Liver (tissue), 9 donors: Measurements from ENCODE around the gene ERBB3. TPM values are rescaled to one million over a fixed set of nuclear protein-coding genes. Genes with fewer than 3 reads are reported as not detected.

ENCODE experiments used
- DNase-seq: peaks from one replicate; pipeline ENCODE4 v3.0.0-alpha.2; 2017; ENCODE audit warnings: low spot score
- H3K27ac ChIP-seq, 2 donors: one replicate each; pipeline ENCODE4 v1.7.0; 2013; ENCODE audit warnings: inconsistent platforms in 2 of 2, low read length in 2 of 2, control low read depth in 1 of 2, low read depth in 1 of 2, mild to moderate bottlenecking in 1 of 2
- H3K27me3 ChIP-seq, 4 donors: one replicate each; pipeline versions ENCODE4 v1.6.1 to v1.7.0; 2013; ENCODE audit warnings: low read length in 3 of 4, inconsistent platforms in 1 of 4, mild to moderate bottlenecking in 1 of 4, moderate library complexity in 1 of 4; ENCODE audit not compliant: control insufficient read depth in 4 of 4, insufficient read depth in 4 of 4
- H3K36me3 ChIP-seq, 4 donors: one replicate each; pipeline versions ENCODE4 v1.6.1 to v1.7.0; 2013; ENCODE audit warnings: low read length in 3 of 4, mild to moderate bottlenecking in 3 of 4, low read depth in 1 of 4, moderate library complexity in 1 of 4; ENCODE audit not compliant: control insufficient read depth in 4 of 4, insufficient read depth in 3 of 4
- H3K4me1 ChIP-seq, 4 donors: one replicate each; pipeline versions ENCODE4 v1.6.1 to v1.7.0; 2013; ENCODE audit warnings: low read length in 3 of 4, mild to moderate bottlenecking in 3 of 4, moderate library complexity in 1 of 4; ENCODE audit not compliant: control insufficient read depth in 4 of 4, insufficient read depth in 4 of 4
- H3K4me3 ChIP-seq, 3 donors: one replicate each; pipeline versions ENCODE4 v1.6.1 to v1.7.0; 2013; ENCODE audit warnings: low read length in 3 of 3, control low read depth in 1 of 3, low read depth in 1 of 3, mild to moderate bottlenecking in 1 of 3
- H3K9ac ChIP-seq, 2 donors: one replicate each; pipeline ENCODE4 v1.7.0; 2013; ENCODE audit warnings: low read length in 2 of 2, mild to moderate bottlenecking in 2 of 2, moderate library complexity in 2 of 2, control low read depth in 1 of 2, low read depth in 1 of 2
- H3K9me3 ChIP-seq, 4 donors: one replicate each; pipeline versions ENCODE4 v1.6.1 to v1.7.0; 2013; ENCODE audit warnings: low read length in 3 of 4; ENCODE audit not compliant: control insufficient read depth in 4 of 4
- EGR1 ChIP-seq, 2 donors: IDR thresholded peaks; 2 replicates each; pipeline ENCODE4 v1.6.1; 2016 to 2018; ENCODE audit warnings: antibody characterized with exemption in 2 of 2, low read depth in 2 of 2
- FOXA1 ChIP-seq: IDR thresholded peaks from 2 replicates; pipeline ENCODE4 v1.6.1; 2016; ENCODE audit warnings: antibody characterized with exemption
- FOXA2 ChIP-seq: IDR thresholded peaks from 2 replicates; pipeline ENCODE4 v1.6.1; 2016; ENCODE audit warnings: antibody characterized with exemption
- GABPA ChIP-seq, 2 donors: IDR thresholded peaks in 1 of 2; conservative IDR thresholded peaks in 1 of 2; 2 replicates each; pipeline ENCODE4 v1.6.1; 2016; ENCODE audit warnings: antibody characterized with exemption in 2 of 2, mild to moderate bottlenecking in 1 of 2, moderate library complexity in 1 of 2
- HNF4A ChIP-seq, 2 donors: conservative IDR thresholded peaks; 2 replicates each; pipeline ENCODE4 v1.6.1; 2016; ENCODE audit warnings: antibody characterized with exemption in 2 of 2, mild to moderate bottlenecking in 2 of 2
- HNF4G ChIP-seq: IDR thresholded peaks from 2 replicates; pipeline ENCODE4 v1.6.1; 2016; ENCODE audit warnings: antibody characterized with exemption
- JUND ChIP-seq, 2 donors: IDR thresholded peaks; 2 replicates each; pipeline ENCODE4 v1.6.1; 2016; ENCODE audit warnings: antibody characterized with exemption in 2 of 2
- NR2F2 ChIP-seq: IDR thresholded peaks from 2 replicates; pipeline ENCODE4 v1.6.1; 2016; ENCODE audit warnings: antibody characterized with exemption
- RXRA ChIP-seq, 2 donors: IDR thresholded peaks; 2 replicates each; pipeline ENCODE4 v1.6.1; 2017 to 2018; ENCODE audit warnings: antibody characterized with exemption in 2 of 2, mild to moderate bottlenecking in 1 of 2
- SP1 ChIP-seq: IDR thresholded peaks from 2 replicates; pipeline ENCODE4 v1.6.1; 2018; ENCODE audit warnings: antibody characterized with exemption, mild to moderate bottlenecking
- TAF1 ChIP-seq: conservative IDR thresholded peaks from 2 replicates; pipeline ENCODE4 v1.6.1; 2016; ENCODE audit warnings: antibody characterized with exemption, mild to moderate bottlenecking
- YY1 ChIP-seq: IDR thresholded peaks from 2 replicates; pipeline ENCODE4 v1.6.1; 2016; ENCODE audit warnings: antibody characterized with exemption, mild to moderate bottlenecking
- WGBS: extraction: QIAGEN DNeasy Blood & Tissue Kit; methylation state at CpG from one replicate; pipeline ENCODE4 v1.1.7; 2013; 5-methylcytosine and 5-hydroxymethylcytosine counted together
- polyA plus RNA-seq, 2 donors: library from polyadenylated mRNA; stranded (reverse) in 1 of 2; unstranded in 1 of 2; fragments of 200-250 nt in 1 of 2; fragments of >200 nt in 1 of 2; fragmentation: Nextera tagmentation in 1 of 2; extraction: Ambion mirVana in 1 of 2; gene quantifications; one replicate each; pipeline versions ENCODE4 v1.2.1 to v1.2.3, GENCODE V29; 2013 to 2015
- total RNA-seq, 2 donors: library from RNA; depleted of rRNA; stranded (reverse); fragments of >200 nt; gene quantifications; one replicate each; pipeline ENCODE4 v1.2.3, GENCODE V29; 2014
- TF ChIP-seq, protein P1 (sequence below): IDR thresholded peaks from 2 replicates; pipeline ENCODE4 v1.6.1; 2016; ENCODE audit warnings: antibody characterized with exemption
- TF ChIP-seq, protein P2 (sequence below): IDR thresholded peaks from 2 replicates; pipeline ENCODE4 v1.6.1; 2016; ENCODE audit warnings: antibody characterized with exemption
- TF ChIP-seq, protein P3 (sequence below): fragments of 150-350 bp; IDR thresholded peaks from 2 replicates; pipeline ENCODE4 v1.5.1; 2017; ENCODE audit warnings: improper control_type of control experiment, low read depth, low read length; ENCODE audit not compliant: missing input control
- TF ChIP-seq, protein P4 (sequence below): IDR thresholded peaks from 2 replicates; pipeline ENCODE4 v1.6.1; 2016; ENCODE audit warnings: antibody characterized with exemption
- TF ChIP-seq, protein P5 (sequence below): IDR thresholded peaks from 2 replicates; pipeline ENCODE4 v1.6.1; 2016; ENCODE audit warnings: antibody characterized with exemption, mild to moderate bottlenecking
- donor health status: healthy.
- donor health status: healthy.
- donor health status: healthy.
- donor health status: healthy.
- donor health status: healthy.

Gene ERBB3
- total and polyA plus RNA-seq, 4 donors: 32.4 to 141 (median 51.6) TPM

DNA sequence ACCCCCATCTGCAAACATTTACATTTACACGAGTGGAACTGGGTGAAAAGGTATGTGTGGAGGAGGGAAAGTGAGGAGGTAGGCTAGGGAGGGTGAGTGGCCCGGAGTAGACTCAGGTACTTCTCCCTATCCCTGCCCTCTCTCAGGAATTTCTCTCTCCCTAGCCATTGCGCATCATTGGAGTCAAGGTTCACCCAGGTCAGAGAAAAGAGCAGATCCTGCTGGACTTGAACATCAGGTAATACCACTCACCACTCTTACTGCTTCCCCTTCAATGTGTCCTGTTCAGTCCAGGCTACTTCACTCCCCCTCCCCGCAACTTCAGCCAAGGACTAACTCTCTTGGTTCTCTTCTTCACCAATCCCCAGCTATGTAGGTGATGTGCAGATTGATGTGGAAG is 50.9 kb downstream of the ERBB3 start:
- no peak overlapping the region for H3K9ac ChIP-seq
- no peaks in the 10 kb centered on the region for H3K9me3 ChIP-seq
- peaks cover 9 to 36% (median 26%) of the 10 kb centered on the region in 4 donors for H3K36me3 ChIP-seq
- H3K27ac ChIP-seq: no peak overlapping the region
- H3K27me3 ChIP-seq: no peaks in the 10 kb centered on the region
- 83% methylated on average over 4 of the region's 4 CpGs for WGBS
- no peak for DNase-seq
- H3K4me3 ChIP-seq: no peak overlapping the region
- H3K4me1 ChIP-seq: peaks cover 0 to 31% (median 25%) of the 10 kb centered on the region in 4 donors
- no peak for TF ChIP-seq FOXA2
- TF ChIP-seq HNF4A (conservative IDR thresholded peaks at IDR 0.05): no peak
- no peak for TF ChIP-seq NR2F2
- TF ChIP-seq FOXA1: no peak
- TF ChIP-seq, protein P1, sequence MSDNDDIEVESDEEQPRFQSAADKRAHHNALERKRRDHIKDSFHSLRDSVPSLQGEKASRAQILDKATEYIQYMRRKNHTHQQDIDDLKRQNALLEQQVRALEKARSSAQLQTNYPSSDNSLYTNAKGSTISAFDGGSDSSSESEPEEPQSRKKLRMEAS: no peak
- TF ChIP-seq, protein P2, sequence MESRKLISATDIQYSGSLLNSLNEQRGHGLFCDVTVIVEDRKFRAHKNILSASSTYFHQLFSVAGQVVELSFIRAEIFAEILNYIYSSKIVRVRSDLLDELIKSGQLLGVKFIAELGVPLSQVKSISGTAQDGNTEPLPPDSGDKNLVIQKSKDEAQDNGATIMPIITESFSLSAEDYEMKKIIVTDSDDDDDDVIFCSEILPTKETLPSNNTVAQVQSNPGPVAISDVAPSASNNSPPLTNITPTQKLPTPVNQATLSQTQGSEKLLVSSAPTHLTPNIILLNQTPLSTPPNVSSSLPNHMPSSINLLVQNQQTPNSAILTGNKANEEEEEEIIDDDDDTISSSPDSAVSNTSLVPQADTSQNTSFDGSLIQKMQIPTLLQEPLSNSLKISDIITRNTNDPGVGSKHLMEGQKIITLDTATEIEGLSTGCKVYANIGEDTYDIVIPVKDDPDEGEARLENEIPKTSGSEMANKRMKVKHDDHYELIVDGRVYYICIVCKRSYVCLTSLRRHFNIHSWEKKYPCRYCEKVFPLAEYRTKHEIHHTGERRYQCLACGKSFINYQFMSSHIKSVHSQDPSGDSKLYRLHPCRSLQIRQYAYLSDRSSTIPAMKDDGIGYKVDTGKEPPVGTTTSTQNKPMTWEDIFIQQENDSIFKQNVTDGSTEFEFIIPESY: no peak
- no peak for TF ChIP-seq YY1
- TF ChIP-seq HNF4G: no peak
- TF ChIP-seq, protein P3, sequence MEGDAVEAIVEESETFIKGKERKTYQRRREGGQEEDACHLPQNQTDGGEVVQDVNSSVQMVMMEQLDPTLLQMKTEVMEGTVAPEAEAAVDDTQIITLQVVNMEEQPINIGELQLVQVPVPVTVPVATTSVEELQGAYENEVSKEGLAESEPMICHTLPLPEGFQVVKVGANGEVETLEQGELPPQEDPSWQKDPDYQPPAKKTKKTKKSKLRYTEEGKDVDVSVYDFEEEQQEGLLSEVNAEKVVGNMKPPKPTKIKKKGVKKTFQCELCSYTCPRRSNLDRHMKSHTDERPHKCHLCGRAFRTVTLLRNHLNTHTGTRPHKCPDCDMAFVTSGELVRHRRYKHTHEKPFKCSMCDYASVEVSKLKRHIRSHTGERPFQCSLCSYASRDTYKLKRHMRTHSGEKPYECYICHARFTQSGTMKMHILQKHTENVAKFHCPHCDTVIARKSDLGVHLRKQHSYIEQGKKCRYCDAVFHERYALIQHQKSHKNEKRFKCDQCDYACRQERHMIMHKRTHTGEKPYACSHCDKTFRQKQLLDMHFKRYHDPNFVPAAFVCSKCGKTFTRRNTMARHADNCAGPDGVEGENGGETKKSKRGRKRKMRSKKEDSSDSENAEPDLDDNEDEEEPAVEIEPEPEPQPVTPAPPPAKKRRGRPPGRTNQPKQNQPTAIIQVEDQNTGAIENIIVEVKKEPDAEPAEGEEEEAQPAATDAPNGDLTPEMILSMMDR: no peak
- TF ChIP-seq, protein P4, sequence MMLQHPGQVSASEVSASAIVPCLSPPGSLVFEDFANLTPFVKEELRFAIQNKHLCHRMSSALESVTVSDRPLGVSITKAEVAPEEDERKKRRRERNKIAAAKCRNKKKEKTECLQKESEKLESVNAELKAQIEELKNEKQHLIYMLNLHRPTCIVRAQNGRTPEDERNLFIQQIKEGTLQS: no peak
- no peak for TF ChIP-seq EGR1 (IDR thresholded peaks at IDR 0.05; ENCODE audit: low read depth in 2 of 2)
- no peak for TF ChIP-seq SP1
- TF ChIP-seq TAF1: no peak
- TF ChIP-seq JUND (IDR thresholded peaks at IDR 0.05): no peak
- TF ChIP-seq RXRA (IDR thresholded peaks at IDR 0.05): no peak

DNA sequence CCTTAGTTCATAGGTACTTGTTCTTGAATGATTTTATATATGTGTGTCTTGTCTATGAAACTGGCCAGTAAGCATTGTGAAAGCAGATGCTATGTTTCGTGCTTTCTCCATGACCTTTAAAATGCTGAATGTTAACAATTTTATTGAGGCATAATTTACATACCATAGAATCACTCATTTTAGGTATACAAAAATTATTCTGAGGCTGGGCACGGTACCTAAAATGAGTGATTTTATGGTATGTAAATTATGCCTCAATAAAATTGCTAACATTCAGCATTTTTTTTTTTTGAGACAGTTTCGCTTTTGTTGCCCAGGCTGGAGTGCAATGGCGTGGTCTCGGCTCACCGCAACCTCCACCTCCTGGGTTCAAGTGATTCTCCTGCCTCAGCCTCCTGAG is 54.9 kb downstream of the ERBB3 start:
- H3K9ac ChIP-seq: no peak overlapping the region
- no peak overlapping the region for H3K4me3 ChIP-seq
- peaks cover 22 to 66% (median 53%) of the 10 kb centered on the region in 4 donors for H3K36me3 ChIP-seq
- TF ChIP-seq SP1: no peak
- TF ChIP-seq, protein P5, sequence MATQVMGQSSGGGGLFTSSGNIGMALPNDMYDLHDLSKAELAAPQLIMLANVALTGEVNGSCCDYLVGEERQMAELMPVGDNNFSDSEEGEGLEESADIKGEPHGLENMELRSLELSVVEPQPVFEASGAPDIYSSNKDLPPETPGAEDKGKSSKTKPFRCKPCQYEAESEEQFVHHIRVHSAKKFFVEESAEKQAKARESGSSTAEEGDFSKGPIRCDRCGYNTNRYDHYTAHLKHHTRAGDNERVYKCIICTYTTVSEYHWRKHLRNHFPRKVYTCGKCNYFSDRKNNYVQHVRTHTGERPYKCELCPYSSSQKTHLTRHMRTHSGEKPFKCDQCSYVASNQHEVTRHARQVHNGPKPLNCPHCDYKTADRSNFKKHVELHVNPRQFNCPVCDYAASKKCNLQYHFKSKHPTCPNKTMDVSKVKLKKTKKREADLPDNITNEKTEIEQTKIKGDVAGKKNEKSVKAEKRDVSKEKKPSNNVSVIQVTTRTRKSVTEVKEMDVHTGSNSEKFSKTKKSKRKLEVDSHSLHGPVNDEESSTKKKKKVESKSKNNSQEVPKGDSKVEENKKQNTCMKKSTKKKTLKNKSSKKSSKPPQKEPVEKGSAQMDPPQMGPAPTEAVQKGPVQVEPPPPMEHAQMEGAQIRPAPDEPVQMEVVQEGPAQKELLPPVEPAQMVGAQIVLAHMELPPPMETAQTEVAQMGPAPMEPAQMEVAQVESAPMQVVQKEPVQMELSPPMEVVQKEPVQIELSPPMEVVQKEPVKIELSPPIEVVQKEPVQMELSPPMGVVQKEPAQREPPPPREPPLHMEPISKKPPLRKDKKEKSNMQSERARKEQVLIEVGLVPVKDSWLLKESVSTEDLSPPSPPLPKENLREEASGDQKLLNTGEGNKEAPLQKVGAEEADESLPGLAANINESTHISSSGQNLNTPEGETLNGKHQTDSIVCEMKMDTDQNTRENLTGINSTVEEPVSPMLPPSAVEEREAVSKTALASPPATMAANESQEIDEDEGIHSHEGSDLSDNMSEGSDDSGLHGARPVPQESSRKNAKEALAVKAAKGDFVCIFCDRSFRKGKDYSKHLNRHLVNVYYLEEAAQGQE: no peak
- TF ChIP-seq TAF1: no peak
- TF ChIP-seq, protein P2: no peak
- TF ChIP-seq FOXA2: no peak
- no peak for TF ChIP-seq JUND (IDR thresholded peaks at IDR 0.05)
- no peak for TF ChIP-seq GABPA (IDR thresholded peaks at IDR 0.05 in 1 of 2, conservative IDR thresholded peaks at IDR 0.05 in 1 of 2)
- no peak for TF ChIP-seq EGR1 (IDR thresholded peaks at IDR 0.05; ENCODE audit: low read depth in 2 of 2)
- TF ChIP-seq HNF4G: no peak
- TF ChIP-seq, protein P3: no peak
- TF ChIP-seq FOXA1: no peak
- TF ChIP-seq NR2F2: no peak
- TF ChIP-seq RXRA (IDR thresholded peaks at IDR 0.05): no peak
- TF ChIP-seq, protein P1: no peak
- TF ChIP-seq HNF4A (conservative IDR thresholded peaks at IDR 0.05): no peak
- H3K27ac ChIP-seq: no peak overlapping the region
- DNase-seq: no peak
- WGBS: 98% methylated on average over 6 of the region's 6 CpGs
- peaks cover 0 to 4% (median 0%) of the 10 kb centered on the region in 4 donors for H3K4me1 ChIP-seq
- no peaks in the 10 kb centered on the region for H3K27me3 ChIP-seq
- no peaks in the 10 kb centered on the region for H3K9me3 ChIP-seq
